ENCODE results near the gene AMBRA1. TPM values are rescaled to one million over a fixed set of nuclear protein-coding genes. Genes with fewer than 3 reads are reported as not detected.
A peak's percentile ranks its signal among the peaks of the same experiment; 100 is the strongest.
"Not testable (repeated sequence)": the region's sequence is repeated elsewhere in the genome, so short reads cannot be mapped to it uniquely, and the experiment has no call there.

The AMBRA1 gene
- total and polyA plus RNA-seq, 4 donors: 21.3 to 29.6 (median 28.4) TPM

DNA sequence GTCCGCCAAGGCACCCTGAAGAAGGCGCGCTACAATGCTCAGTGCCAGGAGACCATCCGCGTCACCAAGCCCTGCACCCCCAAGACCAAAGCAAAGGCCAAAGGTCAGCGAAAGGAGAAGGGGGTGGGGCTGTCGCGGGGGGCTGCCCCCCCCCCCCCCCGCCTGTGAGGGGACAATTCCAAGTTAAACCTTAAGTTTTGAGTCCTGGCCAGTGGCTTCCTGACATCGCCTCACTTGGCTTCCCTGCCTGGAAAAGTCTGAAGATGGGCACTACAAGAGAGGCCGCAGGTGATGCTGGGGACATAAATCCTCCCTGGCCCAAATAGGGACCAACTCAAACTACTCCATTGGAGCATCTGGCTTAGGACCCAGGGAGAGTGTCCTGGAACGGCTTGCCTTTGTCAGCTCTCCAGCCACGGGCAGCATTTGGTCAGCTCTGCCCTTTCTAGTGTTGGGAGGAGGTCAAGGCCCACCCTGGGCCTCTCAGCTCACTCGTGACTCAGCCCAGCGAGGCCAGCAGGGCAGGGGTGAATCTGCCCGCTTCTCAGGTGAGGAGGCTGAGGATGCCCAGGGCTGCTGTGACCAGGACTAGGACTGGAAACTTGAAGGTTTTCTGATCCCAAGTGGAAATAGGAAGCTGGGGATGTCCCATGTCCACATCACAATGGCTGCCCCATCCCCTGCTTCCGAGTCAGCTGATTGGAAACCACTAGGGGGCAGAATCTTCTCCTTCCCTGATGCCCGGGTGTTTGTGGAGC is 211.0 kb downstream of the AMBRA1 start:
- 51% methylated on average over 6 of the region's 18 CpGs for WGBS (ENCODE audit: insufficient coverage)
- H3K4me1 ChIP-seq (ENCODE audit: control insufficient read depth, insufficient read depth, low read length): peaks cover 36% of the 10 kb centered on the region
- H3K27ac ChIP-seq (ENCODE audit: low read depth, low read length): no peak overlapping the region
- peaks cover 16% of the 10 kb centered on the region for H3K27me3 ChIP-seq (ENCODE audit: control insufficient read depth, insufficient read depth, low read length)
- H3K4me3 ChIP-seq (ENCODE audit: low read depth, low read length): peak overlapping the region; percentile 52
- DNase-seq (ENCODE audit: low read depth in 4 of 6, low spot score in 6 of 6): peak in 2 of 6 donors; percentile 59 to 73
- no peaks in the 10 kb centered on the region for H3K9me3 ChIP-seq (ENCODE audit: control insufficient read depth, insufficient read depth, low read length)
- H3K36me3 ChIP-seq (ENCODE audit: control insufficient read depth, insufficient read depth, low read length): peaks cover 61% of the 10 kb centered on the region

DNA sequence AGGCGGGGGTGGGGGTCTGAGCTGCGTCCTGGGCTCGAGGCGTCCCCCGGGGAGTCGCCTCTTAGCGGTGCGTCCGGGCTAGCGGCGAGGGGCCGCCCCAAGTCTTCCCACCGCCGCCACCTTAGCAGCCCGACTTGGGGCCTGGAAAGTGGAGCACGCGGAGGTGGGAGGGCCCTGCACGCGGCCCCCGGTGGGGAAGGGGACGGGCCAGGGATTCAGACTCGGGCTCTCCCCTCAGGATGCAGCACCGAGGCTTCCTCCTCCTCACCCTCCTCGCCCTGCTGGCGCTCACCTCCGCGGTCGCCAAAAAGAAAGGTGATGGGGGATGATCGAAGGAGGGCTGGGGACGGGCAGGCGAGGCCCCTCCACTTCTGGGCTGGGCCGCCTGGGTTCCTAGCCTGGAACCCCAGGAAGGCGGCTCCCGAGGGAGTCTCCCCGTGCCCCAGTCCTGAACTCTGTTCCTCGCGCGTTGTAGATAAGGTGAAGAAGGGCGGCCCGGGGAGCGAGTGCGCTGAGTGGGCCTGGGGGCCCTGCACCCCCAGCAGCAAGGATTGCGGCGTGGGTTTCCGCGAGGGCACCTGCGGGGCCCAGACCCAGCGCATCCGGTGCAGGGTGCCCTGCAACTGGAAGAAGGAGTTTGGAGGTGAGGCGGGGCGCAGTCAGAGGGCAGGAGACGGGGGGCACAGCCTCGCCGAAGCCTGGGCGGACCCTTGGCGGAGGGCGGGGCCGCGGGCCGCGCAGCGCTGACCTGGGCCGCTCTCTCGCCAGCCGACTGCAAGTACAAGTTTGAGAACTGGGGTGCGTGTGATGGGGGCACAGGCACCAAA is 211.8 kb downstream of the AMBRA1 start:
- DNase-seq (ENCODE audit: low read depth in 4 of 6, low spot score in 6 of 6): peak in 2 of 6 donors; percentile 75 to 76
- H3K27me3 ChIP-seq (ENCODE audit: control insufficient read depth, insufficient read depth, low read length): peaks cover 10% of the 10 kb centered on the region
- peaks cover 69% of the 10 kb centered on the region for H3K36me3 ChIP-seq (ENCODE audit: control insufficient read depth, insufficient read depth, low read length)
- peak overlapping the region; percentile 33 for H3K27ac ChIP-seq (ENCODE audit: low read depth, low read length)
- under 1% methylated on average over 59 of the region's 66 CpGs for WGBS (ENCODE audit: insufficient coverage)
- H3K4me1 ChIP-seq (ENCODE audit: control insufficient read depth, insufficient read depth, low read length): peaks cover 31% of the 10 kb centered on the region
- H3K4me3 ChIP-seq (ENCODE audit: low read depth, low read length): peak overlapping the region; percentile 52
- H3K9me3 ChIP-seq (ENCODE audit: control insufficient read depth, insufficient read depth, low read length): no peaks in the 10 kb centered on the region

DNA sequence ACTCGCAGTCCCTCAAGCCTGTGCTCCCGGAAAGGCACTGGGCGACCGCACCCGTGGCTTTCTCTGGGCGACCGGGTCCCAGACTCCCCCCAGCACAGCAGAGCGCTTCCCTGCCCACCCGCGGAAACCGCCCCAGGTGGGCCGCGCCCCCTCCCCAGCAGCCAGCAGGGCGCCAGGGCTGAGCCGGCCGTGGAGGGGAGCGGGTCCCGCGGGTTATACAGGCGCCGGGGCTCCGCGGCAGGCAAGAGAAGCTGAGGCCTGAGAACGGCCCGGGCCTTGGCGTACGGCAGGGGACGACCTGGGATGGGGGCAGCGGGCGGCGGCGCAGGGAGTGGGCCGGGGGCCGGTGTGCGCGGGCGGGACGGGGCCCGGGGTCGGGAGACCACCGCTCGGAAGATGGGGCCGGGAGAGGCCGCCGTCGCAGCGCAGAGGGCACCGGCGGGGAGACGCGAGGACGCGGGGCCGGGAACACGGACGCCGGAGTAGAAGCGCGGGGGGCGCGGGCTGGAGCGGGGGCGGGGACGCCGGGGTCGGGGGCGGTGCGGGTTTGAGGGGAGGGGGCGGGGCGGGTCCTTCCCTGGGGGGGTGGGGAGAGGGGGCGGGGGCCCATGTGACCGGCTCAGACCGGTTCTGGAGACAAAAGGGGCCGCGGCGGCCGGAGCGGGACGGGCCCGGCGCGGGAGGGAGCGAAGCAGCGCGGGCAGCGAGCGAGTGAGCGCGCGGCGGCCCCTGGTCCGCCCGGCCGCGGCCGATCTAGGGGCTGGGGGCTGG is 212.6 kb downstream of the AMBRA1 start, which contains the start of gene MDK:
MDK (plus strand) TSS at position 622 of the 771 bp plus-strand sequence. CDS start 389 bp downstream, outside the sequence.
- no peaks in the 10 kb centered on the region for H3K9me3 ChIP-seq (ENCODE audit: control insufficient read depth, insufficient read depth, low read length)
- peak within 1 kb of the TSS; percentile 52 for H3K4me3 ChIP-seq (ENCODE audit: low read depth, low read length)
- under 1% methylated on average over 71 of the region's 96 CpGs for WGBS (ENCODE audit: insufficient coverage)
- H3K27ac ChIP-seq (ENCODE audit: low read depth, low read length): peak within 1 kb of the TSS; percentile 69
- peaks cover 8% of the 10 kb centered on the region for H3K27me3 ChIP-seq (ENCODE audit: control insufficient read depth, insufficient read depth, low read length)
- H3K4me1 ChIP-seq (ENCODE audit: control insufficient read depth, insufficient read depth, low read length): peaks cover 31% of the 10 kb centered on the region
- peaks cover 75% of the 10 kb centered on the region for H3K36me3 ChIP-seq (ENCODE audit: control insufficient read depth, insufficient read depth, low read length)
- DNase-seq (ENCODE audit: low read depth in 4 of 6, low spot score in 6 of 6): peak in 2 of 6 donors; percentile 81 to 84

DNA sequence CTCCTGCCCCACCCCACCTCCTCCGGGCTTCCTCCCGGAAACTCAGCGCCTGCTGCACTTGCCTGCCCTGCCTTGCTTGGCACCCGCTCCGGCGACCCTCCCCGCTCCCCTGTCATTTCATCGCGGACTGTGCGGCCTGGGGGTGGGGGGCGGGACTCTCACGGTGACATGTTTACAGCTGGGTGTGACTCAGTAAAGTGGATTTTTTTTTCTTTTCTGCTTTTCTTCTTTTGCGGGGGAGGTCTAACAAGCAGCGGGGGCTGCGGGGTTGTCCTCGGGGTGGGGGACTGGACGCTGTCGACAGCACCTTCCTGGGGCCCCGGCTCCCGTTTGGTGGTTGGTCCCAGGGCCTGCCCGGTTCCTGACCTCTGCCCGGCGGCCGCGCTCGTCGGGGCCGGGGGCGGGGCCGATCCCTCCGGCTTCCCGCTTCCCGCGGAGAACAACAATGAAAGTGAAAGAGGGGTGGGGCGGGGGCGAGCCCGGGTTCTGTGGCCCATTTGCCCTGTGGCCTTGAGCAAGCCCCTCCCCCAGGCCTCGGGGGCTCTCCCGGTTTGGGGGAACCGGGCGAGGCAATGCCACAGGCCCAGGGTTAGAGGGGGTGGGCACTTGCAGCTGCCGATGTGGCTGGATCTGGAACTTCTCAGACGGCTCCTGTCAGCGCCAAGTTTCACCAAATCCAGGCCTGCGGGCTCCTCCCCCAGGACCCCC is 213.3 kb downstream of the AMBRA1 start:
- H3K4me3 ChIP-seq (ENCODE audit: low read depth, low read length): peak overlapping the region; percentile 52
- WGBS (ENCODE audit: insufficient coverage): 5% methylated on average over 25 of the region's 45 CpGs
- H3K9me3 ChIP-seq (ENCODE audit: control insufficient read depth, insufficient read depth, low read length): no peaks in the 10 kb centered on the region
- peaks cover 31% of the 10 kb centered on the region for H3K4me1 ChIP-seq (ENCODE audit: control insufficient read depth, insufficient read depth, low read length)
- H3K27ac ChIP-seq (ENCODE audit: low read depth, low read length): peak overlapping the region; percentile 69
- H3K36me3 ChIP-seq (ENCODE audit: control insufficient read depth, insufficient read depth, low read length): peaks cover 76% of the 10 kb centered on the region
- peaks cover 8% of the 10 kb centered on the region for H3K27me3 ChIP-seq (ENCODE audit: control insufficient read depth, insufficient read depth, low read length)
- DNase-seq (ENCODE audit: low read depth in 4 of 6, low spot score in 6 of 6): peak in 2 of 6 donors; percentile 54 to 71

DNA sequence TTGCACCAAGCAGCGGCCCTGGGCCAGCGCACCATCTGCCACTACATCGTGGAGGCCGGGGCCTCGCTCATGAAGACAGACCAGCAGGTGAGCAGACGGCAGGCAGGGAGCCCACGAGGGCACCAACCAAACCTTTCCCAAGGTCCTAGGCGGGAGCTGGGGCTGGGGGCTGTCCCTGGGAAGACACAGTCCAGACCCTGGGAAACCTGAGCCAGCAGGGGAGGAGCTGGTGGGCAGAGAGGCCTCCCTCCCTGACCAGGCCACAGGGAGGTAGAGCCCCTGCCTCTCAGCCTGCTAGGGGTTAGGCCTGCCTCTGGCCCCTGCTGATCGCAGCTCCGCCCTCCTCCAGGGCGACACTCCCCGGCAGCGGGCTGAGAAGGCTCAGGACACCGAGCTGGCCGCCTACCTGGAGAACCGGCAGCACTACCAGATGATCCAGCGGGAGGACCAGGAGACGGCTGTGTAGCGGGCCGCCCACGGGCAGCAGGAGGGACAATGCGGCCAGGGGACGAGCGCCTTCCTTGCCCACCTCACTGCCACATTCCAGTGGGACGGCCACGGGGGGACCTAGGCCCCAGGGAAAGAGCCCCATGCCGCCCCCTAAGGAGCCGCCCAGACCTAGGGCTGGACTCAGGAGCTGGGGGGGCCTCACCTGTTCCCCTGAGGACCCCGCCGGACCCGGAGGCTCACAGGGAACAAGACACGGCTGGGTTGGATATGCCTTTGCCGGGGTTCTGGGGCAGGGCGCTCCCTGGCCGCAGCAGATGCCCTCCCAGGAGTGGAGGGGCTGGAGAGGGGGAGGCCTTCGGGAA is 214.1 kb downstream of the AMBRA1 start:
- H3K4me3 ChIP-seq (ENCODE audit: low read depth, low read length); DNase-seq (ENCODE audit: low read depth in 4 of 6, low spot score in 6 of 6); H3K27me3 ChIP-seq (ENCODE audit: control insufficient read depth, insufficient read depth, low read length); H3K9me3 ChIP-seq (ENCODE audit: control insufficient read depth, insufficient read depth, low read length); H3K27ac ChIP-seq (ENCODE audit: low read depth, low read length): not testable (repeated sequence)
- H3K4me1 ChIP-seq (ENCODE audit: control insufficient read depth, insufficient read depth, low read length): peaks cover 31% of the 10 kb centered on the region
- peaks cover 76% of the 10 kb centered on the region for H3K36me3 ChIP-seq (ENCODE audit: control insufficient read depth, insufficient read depth, low read length)
- WGBS (ENCODE audit: insufficient coverage): 44% methylated on average over 23 of the region's 36 CpGs

DNA sequence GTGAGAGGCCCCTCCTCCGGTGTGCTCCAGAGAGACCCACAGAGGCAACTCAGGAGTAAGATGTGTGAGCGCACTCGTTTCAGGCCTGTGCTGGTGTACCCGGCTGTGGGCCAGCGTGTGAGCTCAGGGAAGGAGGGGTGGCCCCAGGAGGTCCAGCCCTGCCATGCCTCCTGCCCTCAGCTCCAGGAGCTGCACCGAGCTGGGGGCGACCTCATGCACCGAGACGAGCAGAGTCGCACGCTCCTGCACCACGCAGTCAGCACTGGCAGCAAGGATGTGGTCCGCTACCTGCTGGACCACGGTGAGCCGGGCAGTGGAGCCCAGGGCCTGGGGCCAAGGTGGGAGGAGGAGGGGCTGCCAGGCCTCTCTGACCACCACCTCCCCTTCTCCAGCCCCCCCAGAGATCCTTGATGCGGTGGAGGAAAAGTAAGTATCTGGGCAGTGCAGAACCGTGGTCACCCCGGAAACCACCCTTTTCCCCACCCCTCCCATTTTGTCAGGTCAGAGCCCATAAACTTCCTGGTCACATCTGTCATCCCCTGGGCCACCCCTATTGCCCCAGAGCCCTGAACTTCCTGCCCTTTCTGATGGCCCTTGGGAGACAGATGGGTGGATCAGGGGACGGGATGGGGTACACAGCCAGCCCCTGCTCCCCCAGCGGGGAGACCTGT is 214.9 kb downstream of the AMBRA1 start:
- H3K36me3 ChIP-seq (ENCODE audit: control insufficient read depth, insufficient read depth, low read length): peaks cover 76% of the 10 kb centered on the region

DNA sequence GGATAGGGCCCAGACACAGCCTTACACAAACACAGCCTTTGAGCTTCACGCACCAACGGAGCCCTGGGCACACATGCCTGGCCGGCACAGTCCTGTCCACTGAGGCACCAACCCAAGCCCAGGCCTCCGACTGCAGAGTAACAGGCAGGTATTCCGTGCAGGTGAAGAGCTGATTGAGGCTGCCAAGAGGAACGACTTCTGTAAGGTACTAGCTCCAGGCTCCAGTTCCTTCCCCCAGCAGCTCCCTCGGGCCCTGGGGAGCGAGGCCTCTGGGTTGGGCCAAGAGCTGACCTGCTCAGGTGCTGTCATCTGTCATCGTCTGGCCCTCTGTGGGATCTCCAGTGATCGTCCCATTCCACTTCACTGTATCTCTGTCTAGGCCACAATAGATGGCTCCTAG is 215.5 kb downstream of the AMBRA1 start:
- peaks cover 28% of the 10 kb centered on the region for H3K4me1 ChIP-seq (ENCODE audit: control insufficient read depth, insufficient read depth, low read length)
- WGBS (ENCODE audit: insufficient coverage): 88% methylated on average over 10 of the region's 10 CpGs
- peaks cover 75% of the 10 kb centered on the region for H3K36me3 ChIP-seq (ENCODE audit: control insufficient read depth, insufficient read depth, low read length)
- H3K27me3 ChIP-seq (ENCODE audit: control insufficient read depth, insufficient read depth, low read length): peaks cover 8% of the 10 kb centered on the region
- DNase-seq (ENCODE audit: low read depth in 4 of 6, low spot score in 6 of 6): no peak
- no peaks in the 10 kb centered on the region for H3K9me3 ChIP-seq (ENCODE audit: control insufficient read depth, insufficient read depth, low read length)
- H3K27ac ChIP-seq (ENCODE audit: low read depth, low read length): no peak overlapping the region
- no peak overlapping the region for H3K4me3 ChIP-seq (ENCODE audit: low read depth, low read length)

More for the DNA sequence above, 214.9 kb downstream of the AMBRA1 start:
- 58% methylated on average over 14 of the region's 20 CpGs for WGBS (ENCODE audit: insufficient coverage)
- Histone ChIP-seq H3K4me3 (ENCODE audit: low read depth, low read length) (no peak overlapping the region), H3K27ac (ENCODE audit: low read depth, low read length) (no peak overlapping the region), H3K4me1 (ENCODE audit: control insufficient read depth, insufficient read depth, low read length) (peaks cover 31% of the 10 kb centered on the region), H3K9me3 (ENCODE audit: control insufficient read depth, insufficient read depth, low read length) (no peaks in the 10 kb centered on the region), H3K27me3 (ENCODE audit: control insufficient read depth, insufficient read depth, low read length) (peaks cover 8% of the 10 kb centered on the region)
- DNase-seq (ENCODE audit: low read depth in 4 of 6, low spot score in 6 of 6): no peak

DNA sequence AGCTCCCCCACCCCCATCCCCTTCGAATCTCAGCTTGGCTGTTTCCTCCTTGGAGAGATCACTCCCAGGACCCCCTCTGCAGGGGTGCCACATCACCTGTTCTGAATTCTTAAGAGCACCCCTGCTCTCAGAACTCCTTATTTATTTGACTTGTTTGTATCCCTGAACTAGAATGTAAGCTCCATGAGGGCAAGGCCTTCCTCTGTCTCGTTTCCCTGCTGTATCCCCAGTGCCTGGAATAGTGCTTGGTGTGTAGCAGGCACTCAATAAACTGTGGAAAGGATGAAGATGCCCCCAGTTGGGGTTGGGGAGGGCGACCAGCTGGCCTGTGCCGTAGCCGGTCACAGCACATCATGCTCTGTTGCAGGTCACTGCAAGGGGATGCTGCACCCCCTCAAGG is 216.0 kb downstream of the AMBRA1 start:
- H3K4me1 ChIP-seq (ENCODE audit: control insufficient read depth, insufficient read depth, low read length): peaks cover 24% of the 10 kb centered on the region
- no peak for DNase-seq (ENCODE audit: low read depth in 4 of 6, low spot score in 6 of 6)
- 94% methylated on average over 2 of the region's 5 CpGs for WGBS (ENCODE audit: insufficient coverage)

More for the DNA sequence above, 216.0 kb downstream of the AMBRA1 start:
- H3K27ac ChIP-seq (ENCODE audit: low read depth, low read length): no peak overlapping the region
- no peaks in the 10 kb centered on the region for H3K9me3 ChIP-seq (ENCODE audit: control insufficient read depth, insufficient read depth, low read length)
- peaks cover 6% of the 10 kb centered on the region for H3K27me3 ChIP-seq (ENCODE audit: control insufficient read depth, insufficient read depth, low read length)
- H3K36me3 ChIP-seq (ENCODE audit: control insufficient read depth, insufficient read depth, low read length): peaks cover 74% of the 10 kb centered on the region
- H3K4me3 ChIP-seq (ENCODE audit: low read depth, low read length): no peak overlapping the region

All from spinal cord (tissue), 10 donors.